IMR-90 (cell line): Measurements from ENCODE around the gene PODXL. TPM values are rescaled to one million over a fixed set of nuclear protein-coding genes. Genes with fewer than 3 reads are reported as not detected.

ENCODE experiments used
- ATAC-seq: fragments of 200-7000 bp; cut with Tn5 transposase; 2 replicates; pipeline ENCODE4 v1.9.1; 2020; ENCODE audit warnings: low read depth, mild to moderate bottlenecking, moderate library complexity
- BruUV-seq: library from RNA; stranded (reverse); fragments of 400-500 nt; replicated peaks from 2 replicates; lab custom pipeline; 2021; lab: Mats Ljungman, UMichigan
- CTCF ChIA-PET: fragments of 300-600 bp; formaldehyde crosslinking; extraction: SDS; loops from one replicate; lab custom pipeline; 2021; ENCODE audit warnings: antibody characterized with exemption; lab: Yijun Ruan, JAX
- POLR2A ChIA-PET: fragments of 300-600 bp; sonication (Branson Sonifier 250); formaldehyde crosslinking; loops from one replicate; lab custom pipeline; 2022; ENCODE audit warnings: antibody characterized with exemption; ENCODE audit not compliant: unreplicated experiment; lab: Charles Lee
- DNase-seq: peaks from one replicate; pipeline ENCODE4 v3.0.0; 2013
- H2AFZ ChIP-seq: replicated peaks from 2 replicates; pipeline ENCODE3; 2013; ENCODE audit warnings: low read length, mild to moderate bottlenecking; ENCODE audit not compliant: poor library complexity
- H2AK5ac ChIP-seq: 2 replicates; pipeline ENCODE4 v1.6.1; 2013; ENCODE audit warnings: low read depth, low read length, inconsistent platforms
- H2AK9ac ChIP-seq: replicated peaks from 2 replicates; pipeline ENCODE3; 2013; ENCODE audit warnings: mild to moderate bottlenecking, low read depth, low read length, moderate library complexity; ENCODE audit not compliant: poor library complexity
- H2BK120ac ChIP-seq: 2 replicates; pipeline ENCODE4 v1.6.1; 2013; ENCODE audit warnings: low read depth, low read length, inconsistent platforms
- H2BK15ac ChIP-seq: 3 replicates; pipeline ENCODE4 v1.6.1; 2013; ENCODE audit warnings: low read depth, low read length, inconsistent platforms
- H2BK20ac ChIP-seq: 2 replicates; pipeline ENCODE4 v1.6.1; 2013; ENCODE audit warnings: low read depth, mild to moderate bottlenecking, inconsistent platforms, low read length, moderate library complexity
- H2BK5ac ChIP-seq: 2 replicates; pipeline ENCODE4 v1.6.1; 2013; ENCODE audit warnings: mild to moderate bottlenecking, low read depth, low read length, inconsistent platforms; ENCODE audit not compliant: poor library complexity, severe bottlenecking
- H3K14ac ChIP-seq: replicated peaks from 2 replicates; pipeline ENCODE4 v1.6.1; 2013; ENCODE audit warnings: low read depth, low read length, inconsistent platforms
- H3K18ac ChIP-seq: 2 replicates; pipeline ENCODE4 v1.6.1; 2013; ENCODE audit warnings: low read depth, low read length, control low read depth
- H3K23ac ChIP-seq: 2 replicates; pipeline ENCODE4 v1.6.1; 2013; ENCODE audit warnings: low read depth, low read length, inconsistent platforms
- H3K27ac ChIP-seq: 2 replicates; pipeline ENCODE4 v1.5.1; 2013; ENCODE audit warnings: mild to moderate bottlenecking, control low read depth, low read length; ENCODE audit not compliant: insufficient read depth
- H3K27me3 ChIP-seq: 2 replicates; pipeline ENCODE4 v1.6.1; 2013; ENCODE audit warnings: low read length; ENCODE audit not compliant: control insufficient read depth, insufficient read depth
- H3K36me3 ChIP-seq: 2 replicates; pipeline ENCODE4 v1.6.1; 2013; ENCODE audit warnings: low read length, mixed read lengths; ENCODE audit not compliant: control insufficient read depth, insufficient read depth
- H3K4ac ChIP-seq: 2 replicates; pipeline ENCODE4 v1.6.1; 2013; ENCODE audit warnings: low read depth, low read length, inconsistent platforms
- H3K4me1 ChIP-seq: 2 replicates; pipeline ENCODE4 v1.6.1; 2013; ENCODE audit warnings: low read length, mixed read lengths; ENCODE audit not compliant: control insufficient read depth, insufficient read depth
- H3K4me2 ChIP-seq: 2 replicates; pipeline ENCODE4 v1.6.1; 2013; ENCODE audit warnings: low read depth, mild to moderate bottlenecking, control low read depth, low read length, moderate library complexity
- H3K4me3 ChIP-seq: 2 replicates; pipeline ENCODE4 v1.5.1; 2013; ENCODE audit warnings: low read depth, mild to moderate bottlenecking, control low read depth, low read length, moderate library complexity; ENCODE audit not compliant: insufficient read depth
- H3K56ac ChIP-seq: 2 replicates; pipeline ENCODE4 v1.6.1; 2013; ENCODE audit warnings: low read length, inconsistent platforms; ENCODE audit not compliant: insufficient read depth; ENCODE audit errors: extremely low read depth
- H3K79me1 ChIP-seq, 2 experiments: 2 replicates each; pipeline ENCODE4 v1.6.1; 2013; ENCODE audit warnings: low read length in 2 of 2, inconsistent platforms in 1 of 2, low read depth in 1 of 2
- H3K9ac ChIP-seq: 2 replicates; pipeline ENCODE4 v1.6.1; 2013; ENCODE audit warnings: low read depth, low read length, control low read depth
- H3K9me1 ChIP-seq: 2 replicates; pipeline ENCODE4 v1.6.1; 2013; ENCODE audit warnings: low read length, inconsistent platforms; ENCODE audit not compliant: insufficient read depth
- H3K9me3 ChIP-seq: 2 replicates; pipeline ENCODE4 v1.6.1; 2013; ENCODE audit warnings: low read length; ENCODE audit not compliant: control insufficient read depth, insufficient read depth
- H4K20me1 ChIP-seq: 2 replicates; pipeline ENCODE4 v1.6.1; 2013; ENCODE audit warnings: low read length, inconsistent platforms; ENCODE audit not compliant: insufficient read depth
- H4K5ac ChIP-seq: 2 replicates; pipeline ENCODE4 v1.6.1; 2013; ENCODE audit warnings: mild to moderate bottlenecking, low read depth, low read length, control low read depth
- H4K8ac ChIP-seq, 2 experiments: 2 replicates each; pipeline ENCODE4 v1.6.1; 2013; ENCODE audit warnings: low read depth in 2 of 2, low read length in 2 of 2, control low read depth in 1 of 2, inconsistent platforms in 1 of 2
- H4K91ac ChIP-seq: 2 replicates; pipeline ENCODE4 v1.6.1; 2013; ENCODE audit warnings: low read depth, low read length, inconsistent platforms; ENCODE audit not compliant: insufficient read depth
- BHLHE40 ChIP-seq: fragments of 150-350 bp; IDR thresholded peaks from 2 replicates; pipeline ENCODE4 v1.6.1; 2016; ENCODE audit warnings: mild to moderate bottlenecking, low read depth, low read length
- CEBPB ChIP-seq: IDR thresholded peaks from 2 replicates; pipeline ENCODE4 v1.6.1; 2012; ENCODE audit warnings: low read depth, low read length, improper control_type of control experiment
- CHD1 ChIP-seq: IDR thresholded peaks from 2 replicates; pipeline ENCODE4 v1.6.1; 2012; ENCODE audit warnings: low read depth, low read length, improper control_type of control experiment
- FOS ChIP-seq: fragments of 150-350 bp; IDR thresholded peaks from 2 replicates; pipeline ENCODE4 v1.6.1; 2016; ENCODE audit warnings: low read depth, low read length
- MAFK ChIP-seq: IDR thresholded peaks from 2 replicates; pipeline ENCODE4 v1.6.1; 2012; ENCODE audit warnings: low read depth, low read length, improper control_type of control experiment
- MAZ ChIP-seq: IDR thresholded peaks from 2 replicates; pipeline ENCODE4 v1.6.1; 2012; ENCODE audit warnings: low read depth, mild to moderate bottlenecking, low read length, improper control_type of control experiment, moderate library complexity, borderline replicate concordance
- MXI1 ChIP-seq: IDR thresholded peaks from 2 replicates; pipeline ENCODE4 v1.6.1; 2012; ENCODE audit warnings: low read depth, mild to moderate bottlenecking, low read length, moderate library complexity, borderline replicate concordance
- NFE2L2 ChIP-seq: fragments of 150-350 bp; IDR thresholded peaks from 2 replicates; pipeline ENCODE4 v1.6.1; 2016; ENCODE audit warnings: low read depth, mild to moderate bottlenecking, low read length
- POLR2A ChIP-seq: IDR thresholded peaks from 2 replicates; pipeline ENCODE4 v1.6.1; 2012; ENCODE audit warnings: mild to moderate bottlenecking, low read depth, low read length
- RAD21 ChIP-seq: IDR thresholded peaks from 2 replicates; pipeline ENCODE4 v1.6.1; 2012; ENCODE audit warnings: low read length, improper control_type of control experiment
- RCOR1 ChIP-seq: IDR thresholded peaks from 2 replicates; pipeline ENCODE4 v1.6.1; 2012; ENCODE audit warnings: mild to moderate bottlenecking, low read length, improper control_type of control experiment; ENCODE audit not compliant: insufficient replicate concordance
- RFX5 ChIP-seq: IDR thresholded peaks from 2 replicates; pipeline ENCODE4 v1.8.0; 2012; ENCODE audit warnings: low read depth, mild to moderate bottlenecking, low read length, moderate library complexity
- SMC3 ChIP-seq: fragments of 150-350 bp; IDR thresholded peaks from 2 replicates; pipeline ENCODE4 v1.6.1; 2016; ENCODE audit warnings: low read depth, mild to moderate bottlenecking, antibody characterized with exemption, low read length, moderate library complexity
- WGBS, 2 experiments: methylation state at CpG; one replicate each; pipeline versions ENCODE4 v1.1.5 to v1.1.7; 2013; ENCODE audit warnings: missing lambda C conversion rate in 2 of 2; ENCODE audit not compliant: insufficient read length in 1 of 2; ENCODE audit errors: extremely low coverage in 2 of 2; 5-methylcytosine and 5-hydroxymethylcytosine counted together
- dilution Hi-C: fragments of 300-500 bp; cut with HindIII; formaldehyde crosslinking; loops from one replicate; pipeline ENCODE4 v1.14.3; 2018; ENCODE audit warnings: low sequenced_read_pairs; ENCODE audit not compliant: unreplicated experiment
- in situ Hi-C: fragments of 300-500 bp; cut with MboI; formaldehyde crosslinking; loops from 3 replicates; pipeline ENCODE4 v1.14.3; 2019; ENCODE audit warnings: low sequenced_read_pairs, inconsistent platforms, mixed read lengths
- intact Hi-C: fragments of 100-400 bp; cut with micrococcal nuclease; formaldehyde crosslinking; loops from 2 replicates; pipeline ENCODE4 v1.10.0; 2022
- polyA plus RNA-seq, 3 experiments: library from polyadenylated mRNA; depleted of rRNA; stranded (reverse); fragments of >200 nt; gene quantifications; 2 replicates each; pipeline ENCODE4 v1.2.3, GENCODE V29; 2012; ENCODE audit warnings: low replicate concordance in 1 of 3
- total RNA-seq: library from RNA; depleted of rRNA; stranded (reverse); fragments of >200 nt; gene quantifications from 2 replicates; pipeline ENCODE4 v1.2.3, GENCODE V29; 2012
- TF ChIP-seq, protein P1 (sequence below): conservative IDR thresholded peaks from 2 replicates; pipeline ENCODE4 v1.5.1; 2012; ENCODE audit warnings: mild to moderate bottlenecking, low read depth, low read length, improper control_type of control experiment
- TF ChIP-seq, protein P2 (sequence below): fragments of 150-350 bp; IDR thresholded peaks from 2 replicates; pipeline ENCODE4 v1.6.1; 2017; ENCODE audit warnings: mild to moderate bottlenecking, antibody characterized with exemption, low read length, low read depth
- TF ChIP-seq, protein P3 (sequence below): fragments of 150-350 bp; IDR thresholded peaks from 2 replicates; pipeline ENCODE4 v1.6.1; 2016; ENCODE audit warnings: low read depth, mild to moderate bottlenecking, low read length, moderate library complexity, borderline replicate concordance

PODXL gene
- total and polyA plus RNA-seq, 2 of the 4 experiments (the other 2 are of a cell fraction) = 1.3 to 3.8 TPM

DNA sequence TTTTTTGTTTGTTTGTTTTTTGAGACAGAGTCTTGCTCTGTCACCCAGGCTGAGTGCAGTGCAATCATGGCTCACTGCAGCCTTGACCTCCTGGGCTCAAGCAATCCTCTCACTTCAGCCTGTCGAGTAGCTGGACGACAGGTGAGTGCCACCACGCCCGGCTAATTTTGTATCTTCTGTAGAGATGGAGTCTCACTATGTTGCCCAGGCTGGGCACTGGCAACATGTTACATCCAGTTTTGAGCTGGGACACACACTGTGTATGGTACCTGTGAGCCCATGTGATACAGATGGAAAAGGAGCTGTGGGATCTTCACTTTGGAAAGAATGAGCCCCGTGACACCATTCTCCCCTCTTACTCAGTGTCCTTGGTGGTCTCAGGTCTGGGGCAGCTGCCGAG, 40.4 kb upstream of the PODXL start:
- in situ Hi-C loops = no loop called here
- 60% methylated on average over 1 of the region's 6 CpGs; no CpG with 5 or more reads in 1 of the 2 experiments for whole genome bisulfite sequencing, 2 experiments
- Histone ChIP-seq H3K27me3 (no peaks in the 10 kb centered on the region; the same call in 1 of the 2 replicates), H3K9me3 (no peaks in the 10 kb centered on the region), H3K23ac (no peak overlapping the region), H2AK5ac (no peak overlapping the region), H2BK5ac (no peak overlapping the region), H2AFZ (no peak overlapping the region), H3K14ac (no peak overlapping the region), H2AK9ac (no peak overlapping the region), H4K20me1 (no peaks in the 10 kb centered on the region), H3K79me1 (no peaks in the 10 kb centered on the region), H3K18ac (no peak overlapping the region), H3K4me1 (peaks cover 5% of the 10 kb centered on the region; the same call in 1 of the 2 replicates), H2BK120ac (no peak overlapping the region), H3K4ac (no peak overlapping the region), H3K9ac (no peak overlapping the region), H3K27ac (no peak overlapping the region), H4K91ac (no peak overlapping the region), H3K9me1 (0 out of 2 replicates have a peak, but pooled peaks cover 4% of the 10 kb centered on the region), H2BK15ac (no peak overlapping the region), H4K8ac (no peak overlapping the region), H4K5ac (no peak overlapping the region), H3K4me3 (no peak overlapping the region), H2BK20ac (no peak overlapping the region), H3K36me3 (no peaks in the 10 kb centered on the region), H3K56ac (no peak overlapping the region), H3K4me2 (no peak overlapping the region)
- no TSS peak for BruUV-seq
- ChIA-PET POLR2A (no interaction called here), CTCF (no interaction called here)
- DNase-seq (no peak), ATAC-seq (no peak)
- intact Hi-C loops = no loop called here
- dilution Hi-C loops = no loop called here
- TF ChIP-seq POLR2A (no peak), MXI1 (no peak), MAZ (no peak), BHLHE40 (no peak), FOS (no peak), NFE2L2 (no peak), RFX5 (no peak), CEBPB (no peak), SMC3 (no peak), RCOR1 (no peak), RAD21 (no peak), CHD1 (no peak), MAFK (no peak)
- TF ChIP-seq, protein P1, sequence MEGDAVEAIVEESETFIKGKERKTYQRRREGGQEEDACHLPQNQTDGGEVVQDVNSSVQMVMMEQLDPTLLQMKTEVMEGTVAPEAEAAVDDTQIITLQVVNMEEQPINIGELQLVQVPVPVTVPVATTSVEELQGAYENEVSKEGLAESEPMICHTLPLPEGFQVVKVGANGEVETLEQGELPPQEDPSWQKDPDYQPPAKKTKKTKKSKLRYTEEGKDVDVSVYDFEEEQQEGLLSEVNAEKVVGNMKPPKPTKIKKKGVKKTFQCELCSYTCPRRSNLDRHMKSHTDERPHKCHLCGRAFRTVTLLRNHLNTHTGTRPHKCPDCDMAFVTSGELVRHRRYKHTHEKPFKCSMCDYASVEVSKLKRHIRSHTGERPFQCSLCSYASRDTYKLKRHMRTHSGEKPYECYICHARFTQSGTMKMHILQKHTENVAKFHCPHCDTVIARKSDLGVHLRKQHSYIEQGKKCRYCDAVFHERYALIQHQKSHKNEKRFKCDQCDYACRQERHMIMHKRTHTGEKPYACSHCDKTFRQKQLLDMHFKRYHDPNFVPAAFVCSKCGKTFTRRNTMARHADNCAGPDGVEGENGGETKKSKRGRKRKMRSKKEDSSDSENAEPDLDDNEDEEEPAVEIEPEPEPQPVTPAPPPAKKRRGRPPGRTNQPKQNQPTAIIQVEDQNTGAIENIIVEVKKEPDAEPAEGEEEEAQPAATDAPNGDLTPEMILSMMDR = no peak
- TF ChIP-seq, protein P2, sequence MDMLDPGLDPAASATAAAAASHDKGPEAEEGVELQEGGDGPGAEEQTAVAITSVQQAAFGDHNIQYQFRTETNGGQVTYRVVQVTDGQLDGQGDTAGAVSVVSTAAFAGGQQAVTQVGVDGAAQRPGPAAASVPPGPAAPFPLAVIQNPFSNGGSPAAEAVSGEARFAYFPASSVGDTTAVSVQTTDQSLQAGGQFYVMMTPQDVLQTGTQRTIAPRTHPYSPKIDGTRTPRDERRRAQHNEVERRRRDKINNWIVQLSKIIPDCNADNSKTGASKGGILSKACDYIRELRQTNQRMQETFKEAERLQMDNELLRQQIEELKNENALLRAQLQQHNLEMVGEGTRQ = no peak
- TF ChIP-seq, protein P3, sequence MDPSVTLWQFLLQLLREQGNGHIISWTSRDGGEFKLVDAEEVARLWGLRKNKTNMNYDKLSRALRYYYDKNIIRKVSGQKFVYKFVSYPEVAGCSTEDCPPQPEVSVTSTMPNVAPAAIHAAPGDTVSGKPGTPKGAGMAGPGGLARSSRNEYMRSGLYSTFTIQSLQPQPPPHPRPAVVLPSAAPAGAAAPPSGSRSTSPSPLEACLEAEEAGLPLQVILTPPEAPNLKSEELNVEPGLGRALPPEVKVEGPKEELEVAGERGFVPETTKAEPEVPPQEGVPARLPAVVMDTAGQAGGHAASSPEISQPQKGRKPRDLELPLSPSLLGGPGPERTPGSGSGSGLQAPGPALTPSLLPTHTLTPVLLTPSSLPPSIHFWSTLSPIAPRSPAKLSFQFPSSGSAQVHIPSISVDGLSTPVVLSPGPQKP = no peak
